ENCODE measurements around the gene ANKRD55. TPM values are rescaled to one million over a fixed set of nuclear protein-coding genes. Genes with fewer than 3 reads are reported as not detected.

ANKRD55 gene
- total and polyA plus RNA-seq, 11 donors: 0.11 to 0.15 TPM; not detected in 9

- no peaks in the 10 kb centered on the region for H3K9me3 ChIP-seq
- H3K27ac ChIP-seq: no peak overlapping the region
- WGBS, 4 donors: 86 to 91% (median 90%) methylated on average over 1 of the region's 1 CpG
- ATAC-seq: no peak
- H3K27me3 ChIP-seq: no peaks in the 10 kb centered on the region
- H3K4me3 ChIP-seq: no peak overlapping the region
- TF ChIP-seq POLR2A (IDR thresholded peaks at IDR 0.05) (no peak), CTCF (IDR thresholded peaks at IDR 0.05) (no peak)
- intact Hi-C loops (cut with DNase I): no loop called here
- no peaks in the 10 kb centered on the region for H3K36me3 ChIP-seq
- DNase-seq: no peak
- peaks cover 0 to 14% (median 0%) of the 10 kb centered on the region in 12 donors for H3K4me1 ChIP-seq
Measured at GRCh38 chr5:56255502-56255901, 22.4 kb upstream of the ANKRD55 start.

GRCh38 chr5:56253924-56254323, 20.8 kb upstream of the ANKRD55 start:
- H3K27me3 ChIP-seq: no peaks in the 10 kb centered on the region
- H3K27ac ChIP-seq: no peak overlapping the region
- intact Hi-C loops (cut with DNase I): no loop called here
- WGBS, 4 donors: 84 to 91% (median 87%) methylated on average over 6 of the region's 6 CpGs
- H3K4me1 ChIP-seq: peaks cover 0 to 12% (median 0%) of the 10 kb centered on the region in 12 donors
- TF ChIP-seq POLR2A (IDR thresholded peaks at IDR 0.05): no peak
- TF ChIP-seq CTCF (IDR thresholded peaks at IDR 0.05): no peak
- H3K4me3 ChIP-seq: no peak overlapping the region
- DNase-seq (no peak), ATAC-seq (no peak)
- no peaks in the 10 kb centered on the region for H3K36me3 ChIP-seq
- H3K9me3 ChIP-seq: no peaks in the 10 kb centered on the region

GRCh38 chr5:56253126-56253525, 20.0 kb upstream of the ANKRD55 start:
- no peaks in the 10 kb centered on the region for H3K36me3 ChIP-seq
- H3K27me3 ChIP-seq: no peaks in the 10 kb centered on the region
- no peak overlapping the region for H3K27ac ChIP-seq
- no peak for TF ChIP-seq CTCF (IDR thresholded peaks at IDR 0.05)
- TF ChIP-seq POLR2A (IDR thresholded peaks at IDR 0.05): no peak
- no peak overlapping the region for H3K4me3 ChIP-seq
- intact Hi-C loops (cut with DNase I): no loop called here
- peaks cover 0 to 12% (median 0%) of the 10 kb centered on the region in 12 donors for H3K4me1 ChIP-seq
- WGBS, 4 donors: 66 to 78% (median 70%) methylated on average over 2 of the region's 2 CpGs
- no peaks in the 10 kb centered on the region for H3K9me3 ChIP-seq
- DNase-seq: no peak
- ATAC-seq: no peak

- DNase-seq (no peak), ATAC-seq (peak in 1 of 4 donors; percentile 66)
- TF ChIP-seq POLR2A (IDR thresholded peaks at IDR 0.05): no peak
- no peak for TF ChIP-seq CTCF (IDR thresholded peaks at IDR 0.05)
- Histone ChIP-seq H3K4me3 (no peak overlapping the region), H3K27ac (no peak overlapping the region), H3K27me3 (no peaks in the 10 kb centered on the region), H3K36me3 (no peaks in the 10 kb centered on the region), H3K9me3 (no peaks in the 10 kb centered on the region), H3K4me1 (peaks cover 0 to 20% (median 0%) of the 10 kb centered on the region in 12 donors)
- intact Hi-C loops (cut with DNase I): no loop called here
- WGBS, 4 donors: 59 to 64% (median 62%) methylated on average over 4 of the region's 4 CpGs
Measured at GRCh38 chr5:56251918-56252553, 18.9 kb upstream of the ANKRD55 start.

Measured in heart left ventricle (tissue), 16 donors.